ENCODE results near the gene EID2. TPM values are rescaled to one million over a fixed set of nuclear protein-coding genes. Genes with fewer than 3 reads are reported as not detected.

EID2 gene
- total RNA-seq, 6 experiments from 2014 or later, result 4.3 to 7.6 (median 5.4) TPM

GRCh38 chr19:39506598-39506943, 33.4 kb downstream of the EID2 start:
- no peak for TF ChIP-seq CTCF (IDR thresholded peaks at IDR 0.05)
- TF ChIP-seq POLR2A (IDR thresholded peaks at IDR 0.05), result no peak
- Histone ChIP-seq H3K27me3 (no peaks in the 10 kb centered on the region), H3K36me3 (no peaks in the 10 kb centered on the region), H3K9me3 (no peaks in the 10 kb centered on the region), H3K4me1 (no peaks in the 10 kb centered on the region), H3K27ac (no peak overlapping the region), H3K4me3 (no peak overlapping the region)
- ATAC-seq (no peak), DNase-seq (no peak)
- WGBS (ENCODE audit: insufficient coverage, low coverage, low lambda C conversion rate, missing lambda C conversion rate), result 49% methylated on average over 7 of the region's 7 CpGs
- intact Hi-C loops (cut with DNase I), result no loop called here

GRCh38 chr19:39502640-39503417, 37.1 kb downstream of the EID2 start:
- Histone ChIP-seq H3K27ac (no peak overlapping the region), H3K36me3 (no peaks in the 10 kb centered on the region), H3K27me3 (peaks cover 0 to 12% of the 10 kb centered on the region in 2 donors), H3K4me3 (no peak overlapping the region), H3K4me1 (peaks cover 0 to 2% (median 0%) of the 10 kb centered on the region in 4 donors), H3K9me3 (no peaks in the 10 kb centered on the region)
- TF ChIP-seq CTCF (IDR thresholded peaks at IDR 0.05), result peak; percentile 59 to 77 (median 76)
- TF ChIP-seq POLR2A (IDR thresholded peaks at IDR 0.05), result no peak
- WGBS (ENCODE audit: insufficient coverage, low coverage, low lambda C conversion rate, missing lambda C conversion rate), result 28% methylated on average over 11 of the region's 69 CpGs
- ATAC-seq (peak; percentile 77 to 94 (median 82)), DNase-seq (peak; percentile 61 to 69 (median 61))
- intact Hi-C loops (cut with DNase I), result no loop called here

- Histone ChIP-seq H3K4me1 (peaks cover 0 to 4% (median 0%) of the 10 kb centered on the region in 4 donors), H3K4me3 (no peak overlapping the region), H3K27me3 (peaks cover 0 to 13% of the 10 kb centered on the region in 2 donors), H3K9me3 (no peaks in the 10 kb centered on the region), H3K27ac (no peak overlapping the region), H3K36me3 (no peaks in the 10 kb centered on the region)
- no peak for TF ChIP-seq POLR2A (IDR thresholded peaks at IDR 0.05)
- TF ChIP-seq CTCF (IDR thresholded peaks at IDR 0.05), result no peak
- DNase-seq, result no peak
- no peak for ATAC-seq
- intact Hi-C loops (cut with DNase I), result no loop called here
- WGBS (ENCODE audit: insufficient coverage, low coverage, low lambda C conversion rate, missing lambda C conversion rate), result 55% methylated on average over 4 of the region's 5 CpGs
These were observed 38.6 kb downstream of the EID2 start for GRCh38 chr19:39501340-39501739.

- TF ChIP-seq CTCF (IDR thresholded peaks at IDR 0.05) (no peak), POLR2A (IDR thresholded peaks at IDR 0.05) (no peak)
- H3K4me3 ChIP-seq, result no peak overlapping the region
- WGBS (ENCODE audit: insufficient coverage, low coverage, low lambda C conversion rate, missing lambda C conversion rate), result 20% methylated on average over 4 of the region's 4 CpGs
These were observed 39.4 kb downstream of the EID2 start for GRCh38 chr19:39500543-39500942.

More at GRCh38 chr19:39500543-39500942, 39.4 kb downstream of the EID2 start:
- Histone ChIP-seq H3K9me3 (no peaks in the 10 kb centered on the region), H3K27ac (no peak overlapping the region), H3K4me1 (peaks cover 0 to 4% (median 0%) of the 10 kb centered on the region in 4 donors), H3K27me3 (peaks cover 0 to 13% of the 10 kb centered on the region in 2 donors), H3K36me3 (no peaks in the 10 kb centered on the region)
- no peak for ATAC-seq
- no peak for DNase-seq
- intact Hi-C loops (cut with DNase I), result no loop called here
